ENCODE measurements around the gene ZEB2.

DNA sequence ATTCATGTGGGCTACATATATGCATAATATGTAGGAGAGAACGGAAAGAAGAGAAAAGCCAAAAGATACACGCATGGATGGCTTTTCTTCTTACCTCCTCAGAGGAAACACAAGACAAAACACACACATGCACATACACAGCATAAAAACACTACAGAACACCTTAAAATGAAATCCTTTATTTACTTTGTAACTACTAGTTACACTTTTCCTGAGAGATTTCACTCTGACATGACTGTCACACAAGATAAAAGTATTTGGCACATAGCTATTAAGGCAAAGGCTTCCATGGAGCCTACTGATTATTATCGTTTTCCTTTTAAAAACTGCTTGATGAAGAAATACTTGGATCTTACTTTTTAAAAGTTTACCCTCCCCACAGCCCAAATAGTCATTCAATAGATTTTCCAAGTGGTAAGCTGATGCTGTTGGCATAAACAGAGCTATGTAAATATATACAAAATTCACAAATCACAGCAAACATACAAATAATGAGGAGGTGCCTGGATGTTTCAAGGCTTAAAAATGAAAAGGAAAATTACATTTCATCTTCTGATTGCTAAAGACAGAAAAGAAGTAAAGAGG is 8.6 kb downstream of the ZEB2 start:
- TF ChIP-seq CREB1 (IDR thresholded peaks at IDR 0.05) (no peak), EZH2 (IDR thresholded peaks at IDR 0.05; ENCODE audit: low read depth, low read length, severe bottlenecking) (no peak), HDAC2 (IDR thresholded peaks at IDR 0.05; ENCODE audit: borderline replicate concordance in 1 of 2, low read depth in 2 of 2, low read length in 2 of 2) (no peak), ATF2 (IDR thresholded peaks at IDR 0.05; ENCODE audit: low read length) (no peak), RAD21 (IDR thresholded peaks at IDR 0.05 in 1 of 2, conservative IDR thresholded peaks at IDR 0.05 in 1 of 2; ENCODE audit: low read depth in 2 of 2, low read length in 2 of 2) (no peak), POLR2AphosphoS5 (IDR thresholded peaks at IDR 0.05; ENCODE audit: low read depth, low read length) (no peak), ZNF274 (IDR thresholded peaks at IDR 0.05; ENCODE audit: borderline replicate concordance, extremely low read depth, low read length) (no peak), NANOG (IDR thresholded peaks at IDR 0.05; ENCODE audit: insufficient read depth, low read depth, low read length, poor library complexity, severe bottlenecking) (no peak), SRF (IDR thresholded peaks at IDR 0.05; ENCODE audit: low read depth, low read length) (no peak), YY1 (IDR thresholded peaks at IDR 0.05; ENCODE audit: low read depth, low read length) (no peak), SIN3A (conservative IDR thresholded peaks at IDR 0.05 in 1 of 2, IDR thresholded peaks at IDR 0.05 in 1 of 2; ENCODE audit: low read depth in 1 of 2, low read length in 2 of 2) (no peak), USF2 (IDR thresholded peaks at IDR 0.05; ENCODE audit: low read length) (no peak)
- TF ChIP-seq, protein P1, sequence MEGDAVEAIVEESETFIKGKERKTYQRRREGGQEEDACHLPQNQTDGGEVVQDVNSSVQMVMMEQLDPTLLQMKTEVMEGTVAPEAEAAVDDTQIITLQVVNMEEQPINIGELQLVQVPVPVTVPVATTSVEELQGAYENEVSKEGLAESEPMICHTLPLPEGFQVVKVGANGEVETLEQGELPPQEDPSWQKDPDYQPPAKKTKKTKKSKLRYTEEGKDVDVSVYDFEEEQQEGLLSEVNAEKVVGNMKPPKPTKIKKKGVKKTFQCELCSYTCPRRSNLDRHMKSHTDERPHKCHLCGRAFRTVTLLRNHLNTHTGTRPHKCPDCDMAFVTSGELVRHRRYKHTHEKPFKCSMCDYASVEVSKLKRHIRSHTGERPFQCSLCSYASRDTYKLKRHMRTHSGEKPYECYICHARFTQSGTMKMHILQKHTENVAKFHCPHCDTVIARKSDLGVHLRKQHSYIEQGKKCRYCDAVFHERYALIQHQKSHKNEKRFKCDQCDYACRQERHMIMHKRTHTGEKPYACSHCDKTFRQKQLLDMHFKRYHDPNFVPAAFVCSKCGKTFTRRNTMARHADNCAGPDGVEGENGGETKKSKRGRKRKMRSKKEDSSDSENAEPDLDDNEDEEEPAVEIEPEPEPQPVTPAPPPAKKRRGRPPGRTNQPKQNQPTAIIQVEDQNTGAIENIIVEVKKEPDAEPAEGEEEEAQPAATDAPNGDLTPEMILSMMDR (IDR thresholded peaks at IDR 0.05; ENCODE audit: control extremely low read depth in 1 of 3, insufficient read depth in 1 of 3, low read depth in 1 of 3, low read length in 3 of 3): no peak
